HCT116 (cell line): ENCODE data around the gene RBFOX2. TPM values are rescaled to one million over a fixed set of nuclear protein-coding genes. Genes with fewer than 3 reads are reported as not detected.

ENCODE experiments used
- ATAC-seq: fragments of 200-7000 bp; cut with Tn5 transposase; 2 replicates; pipeline ENCODE4 v1.9.1; 2020; ENCODE audit warnings: mild to moderate bottlenecking, moderate library complexity
- BruUV-seq: library from RNA; stranded (reverse); fragments of 400-500 nt; replicated peaks from 2 replicates; lab custom pipeline; 2021; lab: Mats Ljungman, UMichigan
- CTCF ChIA-PET: fragments of 300-600 bp; sonication (Branson Sonifier 250); formaldehyde crosslinking; loops from one replicate; lab custom pipeline; 2021; ENCODE audit warnings: antibody characterized with exemption; lab: Charles Lee
- POLR2A ChIA-PET: fragments of 300-600, 350-600 bp; sonication (Branson Sonifier 250); formaldehyde crosslinking; loops from one replicate; lab custom pipeline; 2021; ENCODE audit warnings: antibody characterized with exemption; lab: Charles Lee
- RAD21 ChIA-PET, 2 experiments: fragments of 300-600 bp; sonication (Branson Sonifier 250); formaldehyde crosslinking; loops; one replicate each; lab custom pipeline; 2023; ENCODE audit warnings: low total read pairs in 2 of 2; ENCODE audit not compliant: uncharacterized antibody in 2 of 2, unreplicated experiment in 2 of 2, low non-redundant PET in 1 of 2; lab: Charles Lee
- DNase-seq: peaks from one replicate; pipeline ENCODE4 v3.0.0-alpha.2; 2010; ENCODE audit warnings: low read depth, low spot score
- H2AFZ ChIP-seq: fragments of 200-600 bp; shearing (Covaris generic), sonication (generic); 2 replicates; pipeline ENCODE4 v1.6.1; 2017; ENCODE audit warnings: low read depth, mixed run types, mixed read lengths, antibody characterized with exemption, low read length; ENCODE audit not compliant: poor library complexity, severe bottlenecking
- H3K27ac ChIP-seq: 2 replicates; pipeline ENCODE4 v1.5.1; 2012; ENCODE audit warnings: low read depth, low read length
- H3K27me3 ChIP-seq: fragments of 200-600 bp; sonication (generic); 2 replicates; pipeline ENCODE4 v1.6.1; 2016; ENCODE audit warnings: mixed run types, low read length, mixed read lengths; ENCODE audit not compliant: insufficient read depth
- H3K36me3 ChIP-seq, 2 experiments: fragments of 200-500 bp in 1 of 2; fragments of 200-600 bp in 1 of 2; sonication (Bioruptor generic) in 1 of 2; sonication (generic) in 1 of 2; 2 replicates each; pipeline versions ENCODE4 v1.5.1 to v1.6.1; 2014 to 2016; ENCODE audit warnings: low read length in 2 of 2, inconsistent platforms in 1 of 2, mixed read lengths in 1 of 2, mixed run types in 1 of 2; ENCODE audit not compliant: insufficient read depth in 2 of 2, control insufficient read depth in 1 of 2
- H3K4me1 ChIP-seq, 2 experiments: fragments of 200-600 bp in 1 of 2; sonication (generic) in 1 of 2; 2 replicates each; pipeline versions ENCODE4 v1.5.1 to v1.6.1; 2012 to 2017; ENCODE audit warnings: low read length in 2 of 2, inconsistent platforms in 1 of 2, mild to moderate bottlenecking in 1 of 2, mixed read lengths in 1 of 2, mixed run types in 1 of 2, moderate library complexity in 1 of 2; ENCODE audit not compliant: insufficient read depth in 2 of 2, control insufficient read depth in 1 of 2
- H3K4me2 ChIP-seq: fragments of 200-600 bp; sonication (generic); 2 replicates; pipeline ENCODE4 v1.6.1; 2017; ENCODE audit warnings: mixed run types, low read length, mixed read lengths
- H3K4me3 ChIP-seq, 2 experiments: fragments of 200-600 bp in 1 of 2; sonication (generic) in 1 of 2; replicated peaks in 1 of 2; 2 replicates each; pipeline ENCODE4 v1.5.1; 2011 to 2016; ENCODE audit warnings: low read length in 2 of 2, control low read depth in 1 of 2, low read depth in 1 of 2, mild to moderate bottlenecking in 1 of 2, mixed read lengths in 1 of 2, mixed run types in 1 of 2
- H3K79me2 ChIP-seq: fragments of 200-600 bp; sonication (generic); 2 replicates; pipeline ENCODE4 v1.6.1; 2017; ENCODE audit warnings: mild to moderate bottlenecking, mixed run types, low read length, moderate library complexity, mixed read lengths; ENCODE audit not compliant: insufficient read depth
- H3K9ac ChIP-seq: fragments of 200-600 bp; sonication (generic); 2 replicates; pipeline ENCODE4 v1.6.1; 2016; ENCODE audit warnings: low read length, mixed read lengths
- H3K9me2 ChIP-seq: fragments of 200-600 bp; sonication (generic), shearing (Covaris generic); 2 replicates; pipeline ENCODE4 v1.6.1; 2017; ENCODE audit warnings: mixed run types, mild to moderate bottlenecking, moderate library complexity; ENCODE audit not compliant: insufficient read depth
- H3K9me3 ChIP-seq, 2 experiments: fragments of 200-500 bp in 1 of 2; fragments of 200-600 bp in 1 of 2; sonication (Bioruptor generic) in 1 of 2; sonication (generic) in 1 of 2; 2 replicates each; pipeline ENCODE4 v1.6.1; 2014 to 2017; ENCODE audit warnings: low read length in 2 of 2, mixed read lengths in 2 of 2, inconsistent platforms in 1 of 2, low read depth in 1 of 2, mild to moderate bottlenecking in 1 of 2, mixed run types in 1 of 2, moderate library complexity in 1 of 2; ENCODE audit not compliant: control insufficient read depth in 1 of 2, insufficient read depth in 1 of 2
- H4K20me1 ChIP-seq: fragments of 200-600 bp; sonication (generic), shearing (Covaris generic); 2 replicates; pipeline ENCODE4 v1.6.1; 2017; ENCODE audit warnings: mixed run types, mild to moderate bottlenecking, moderate library complexity; ENCODE audit not compliant: insufficient read depth
- CBX3 ChIP-seq: IDR thresholded peaks from 2 replicates; pipeline ENCODE4 v1.6.1; 2012; ENCODE audit warnings: low read depth
- CEBPB ChIP-seq: IDR thresholded peaks from 2 replicates; pipeline ENCODE4 v1.6.1; 2012; ENCODE audit warnings: low read depth
- FOSL1 ChIP-seq: IDR thresholded peaks from 2 replicates; pipeline ENCODE4 v1.6.1; 2012; ENCODE audit warnings: low read depth
- JUND ChIP-seq: IDR thresholded peaks from 2 replicates; pipeline ENCODE4 v1.6.1; 2012
- POLR2AphosphoS5 ChIP-seq: IDR thresholded peaks from 2 replicates; pipeline ENCODE4 v1.6.1; 2011; ENCODE audit warnings: mild to moderate bottlenecking, low read depth, low read length, moderate library complexity
- SP1 ChIP-seq: IDR thresholded peaks from 2 replicates; pipeline ENCODE4 v1.6.1; 2012; ENCODE audit warnings: low read depth
- YY1 ChIP-seq: IDR thresholded peaks from 2 replicates; pipeline ENCODE4 v1.6.1; 2011; ENCODE audit warnings: low read length, low read depth, moderate library complexity, mild to moderate bottlenecking; ENCODE audit not compliant: insufficient replicate concordance; ENCODE audit errors: extremely low read depth
- ZNF274 ChIP-seq: fragments of 200-500 bp; sonication (Bioruptor generic); IDR thresholded peaks from 2 replicates; pipeline ENCODE4 v1.6.1; 2014; ENCODE audit warnings: mild to moderate bottlenecking, low read depth, low read length, inconsistent platforms
- intact Hi-C: fragments of 100-400 bp; cut with micrococcal nuclease; formaldehyde crosslinking; loops from 2 replicates; pipeline ENCODE4 v1.10.0; 2022
- total RNA-seq: library from RNA; stranded (reverse); gene quantifications from one replicate; pipeline ENCODE4 v1.2.1, GENCODE V29; 2021; ENCODE audit not compliant: unreplicated experiment
- TF ChIP-seq, protein P1 (sequence below): IDR thresholded peaks from 2 replicates; pipeline ENCODE4 v1.6.1; 2012
- TF ChIP-seq, protein P2 (sequence below): IDR thresholded peaks from 2 replicates; pipeline ENCODE4 v1.6.1; 2012

RBFOX2 gene
- total RNA-seq, 1 experiment from 2014 or later = 83.9 TPM

DNA sequence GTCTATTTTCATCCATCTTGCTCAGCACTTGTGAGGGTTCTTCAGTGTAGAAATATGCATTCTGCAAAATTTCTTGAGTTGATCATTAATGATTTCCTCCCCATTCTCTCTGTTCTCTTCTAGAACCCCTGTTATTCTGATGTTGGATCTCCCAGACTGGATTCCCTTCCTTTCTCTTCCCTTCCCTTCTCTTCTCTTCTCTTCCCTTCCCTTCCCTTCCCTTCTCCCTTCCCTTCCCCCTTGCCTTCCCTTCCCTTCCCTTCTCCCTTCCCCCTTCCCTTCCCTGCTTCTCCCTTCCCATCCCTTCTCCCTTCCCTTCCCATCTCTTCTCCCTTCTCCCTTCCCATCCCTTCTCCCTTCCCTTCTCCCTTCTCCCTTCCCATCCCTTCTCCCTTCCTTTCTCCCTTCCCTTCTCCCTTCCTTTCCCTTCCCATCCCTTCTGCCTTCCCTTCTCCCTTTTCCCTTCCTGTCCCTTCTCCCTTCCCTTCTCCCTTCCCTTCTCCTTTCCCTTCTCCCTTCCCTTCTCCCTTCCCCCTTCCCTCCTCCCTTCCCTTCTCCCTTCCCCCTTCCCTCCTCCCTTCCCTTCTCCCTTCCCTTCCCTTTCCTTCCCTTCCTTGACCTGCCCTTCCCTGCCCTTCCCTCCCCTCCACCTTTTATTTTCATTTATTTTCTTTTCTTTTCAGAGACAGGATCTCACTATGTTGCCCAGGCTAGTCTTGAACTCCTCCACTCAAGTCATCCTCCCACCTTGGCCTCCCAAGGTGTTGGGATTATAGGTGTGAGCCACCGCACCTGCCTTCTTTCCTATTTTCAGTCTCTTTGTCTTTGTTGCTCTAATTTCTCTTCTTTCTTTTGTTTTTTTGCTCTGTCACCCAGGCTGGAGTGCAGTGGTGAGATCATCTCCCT lies 24.9 kb upstream of the RBFOX2 start (continued):
- TF ChIP-seq ZNF274 = no peak
- no peak for TF ChIP-seq JUND
- TF ChIP-seq, all 23 proteins: peak for 0

DNA sequence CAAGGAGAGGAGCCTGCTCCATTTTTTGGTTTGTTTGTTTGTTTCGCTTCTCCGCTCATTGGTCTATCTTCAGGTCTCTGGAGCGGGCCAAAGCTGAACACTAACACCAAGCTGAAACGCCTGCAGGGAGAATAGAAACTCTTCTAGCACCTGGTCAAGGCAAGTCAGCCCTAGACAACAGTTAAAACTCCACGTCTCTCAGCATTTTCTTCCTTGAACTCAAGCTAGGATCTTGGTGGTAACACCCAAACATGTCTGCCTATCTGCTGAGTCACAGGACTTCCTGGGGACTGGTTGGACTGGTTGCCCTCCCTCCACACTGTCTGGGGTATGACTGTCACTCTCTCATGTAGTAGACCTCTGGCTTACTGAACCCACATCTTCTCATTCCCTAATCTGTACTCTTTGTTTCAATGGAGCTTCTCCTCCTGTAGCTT lies 23.9 kb upstream of the RBFOX2 start:
- Histone ChIP-seq H3K4me3 (peak overlapping the region; percentile 14 to 38; a peak in 2 of 4 replicates), H3K9me2 (no peaks in the 10 kb centered on the region), H3K27me3 (no peaks in the 10 kb centered on the region), H3K4me1 (peaks cover 21 to 49% of the 10 kb centered on the region in 2 experiments), H3K79me2 (no peaks in the 10 kb centered on the region), H3K36me3 (no peaks in the 10 kb centered on the region), H3K27ac (peak overlapping the region; percentile 86), H2AFZ (peak overlapping the region; percentile 48), H4K20me1 (no peaks in the 10 kb centered on the region), H3K4me2 (peak overlapping the region; percentile 67), H3K9ac (peak overlapping the region; percentile 57), H3K9me3 (no peaks in the 10 kb centered on the region)
- BruUV-seq = no TSS peak
- RAD21 ChIA-PET = interaction anchor here in 1 of 2 experiments (0.7 kb wide), 1 partner anchor 13 kb away, joined by 3 read pairs; no protein-coding TSS in a partner anchor
- ATAC-seq (peak; percentile 97), DNase-seq (peak; percentile 77)
- CTCF ChIA-PET = interaction anchor here (1.8 kb wide), 1 partner anchor 13 kb away, joined by 25 read pairs; no protein-coding TSS in a partner anchor
- intact Hi-C loops = no loop called here
- TF ChIP-seq, protein P1, sequence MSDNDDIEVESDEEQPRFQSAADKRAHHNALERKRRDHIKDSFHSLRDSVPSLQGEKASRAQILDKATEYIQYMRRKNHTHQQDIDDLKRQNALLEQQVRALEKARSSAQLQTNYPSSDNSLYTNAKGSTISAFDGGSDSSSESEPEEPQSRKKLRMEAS = peak; percentile 48; the same call in 1 of the 2 replicates
- peak; percentile 86 for TF ChIP-seq SP1
- TF ChIP-seq CEBPB = no peak
- TF ChIP-seq CBX3 = peak; percentile 88; the same call in 1 of the 2 replicates
- peak; percentile 76 for TF ChIP-seq JUND
- TF ChIP-seq YY1 = peak; percentile 86
- TF ChIP-seq POLR2AphosphoS5 = peak; percentile 72
- TF ChIP-seq, protein P2, sequence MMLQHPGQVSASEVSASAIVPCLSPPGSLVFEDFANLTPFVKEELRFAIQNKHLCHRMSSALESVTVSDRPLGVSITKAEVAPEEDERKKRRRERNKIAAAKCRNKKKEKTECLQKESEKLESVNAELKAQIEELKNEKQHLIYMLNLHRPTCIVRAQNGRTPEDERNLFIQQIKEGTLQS = no peak
- TF ChIP-seq ZNF274 = no peak
- peak; percentile 67 for TF ChIP-seq FOSL1
- POLR2A ChIA-PET = interaction anchor here (0.6 to 2.0 kb wide), 4 partner anchors 8 to 53 kb away, joined by 3 to 7 read pairs (median 4); partner anchors contain the start of gene RBFOX2
